Measurements from ENCODE around the gene PTPRG. TPM values are rescaled to one million over a fixed set of nuclear protein-coding genes. Genes with fewer than 3 reads are reported as not detected.

PTPRG gene
- total and polyA plus RNA-seq, 7 donors, result 0.69 to 76.3 (median 62.7) TPM

DNA sequence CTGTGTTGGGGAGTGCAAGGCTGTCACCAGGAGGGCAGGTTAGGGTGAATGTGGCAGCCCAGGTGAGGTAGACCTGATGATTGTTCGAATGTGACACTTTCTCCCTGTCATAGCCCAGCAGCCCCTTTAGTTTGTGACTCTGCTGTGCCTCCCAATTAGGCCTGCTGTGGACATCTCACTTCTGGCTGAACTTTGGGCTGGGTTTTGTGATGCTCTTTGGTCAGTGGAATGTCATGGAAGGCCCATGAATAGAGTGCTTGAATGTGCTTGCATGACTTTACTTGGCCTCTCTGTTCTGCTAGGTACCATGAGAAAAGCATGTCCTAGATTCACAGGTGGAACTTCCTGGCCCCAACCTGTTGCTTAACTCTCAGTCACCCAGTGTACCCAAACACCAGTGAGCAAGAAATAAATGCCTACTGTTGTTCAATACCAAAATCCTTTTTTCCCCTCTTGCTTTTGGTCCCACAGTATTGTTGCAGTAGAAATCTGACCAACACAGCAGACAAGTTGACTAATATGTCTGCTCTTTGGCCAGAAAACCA, 249.7 kb downstream of the PTPRG start:
- no peaks in the 10 kb centered on the region for H3K9me3 ChIP-seq
- TF ChIP-seq EP300 (IDR thresholded peaks at IDR 0.05) (no peak), POLR2AphosphoS5 (IDR thresholded peaks at IDR 0.05) (no peak), POLR2A (IDR thresholded peaks at IDR 0.05) (no peak)
- TF ChIP-seq, protein P1, sequence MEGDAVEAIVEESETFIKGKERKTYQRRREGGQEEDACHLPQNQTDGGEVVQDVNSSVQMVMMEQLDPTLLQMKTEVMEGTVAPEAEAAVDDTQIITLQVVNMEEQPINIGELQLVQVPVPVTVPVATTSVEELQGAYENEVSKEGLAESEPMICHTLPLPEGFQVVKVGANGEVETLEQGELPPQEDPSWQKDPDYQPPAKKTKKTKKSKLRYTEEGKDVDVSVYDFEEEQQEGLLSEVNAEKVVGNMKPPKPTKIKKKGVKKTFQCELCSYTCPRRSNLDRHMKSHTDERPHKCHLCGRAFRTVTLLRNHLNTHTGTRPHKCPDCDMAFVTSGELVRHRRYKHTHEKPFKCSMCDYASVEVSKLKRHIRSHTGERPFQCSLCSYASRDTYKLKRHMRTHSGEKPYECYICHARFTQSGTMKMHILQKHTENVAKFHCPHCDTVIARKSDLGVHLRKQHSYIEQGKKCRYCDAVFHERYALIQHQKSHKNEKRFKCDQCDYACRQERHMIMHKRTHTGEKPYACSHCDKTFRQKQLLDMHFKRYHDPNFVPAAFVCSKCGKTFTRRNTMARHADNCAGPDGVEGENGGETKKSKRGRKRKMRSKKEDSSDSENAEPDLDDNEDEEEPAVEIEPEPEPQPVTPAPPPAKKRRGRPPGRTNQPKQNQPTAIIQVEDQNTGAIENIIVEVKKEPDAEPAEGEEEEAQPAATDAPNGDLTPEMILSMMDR (IDR thresholded peaks at IDR 0.05), result no peak
- peaks cover 0 to 86% (median 79%) of the 10 kb centered on the region in 4 donors for H3K4me1 ChIP-seq
- WGBS, 2 donors, result 86 to 91% methylated on average over 1 of the region's 1 CpG
- no peak overlapping the region for H3K4me3 ChIP-seq
- no peaks in the 10 kb centered on the region for H3K36me3 ChIP-seq
- intact Hi-C loops (cut with DNase I), result no loop called here
- no peak for DNase-seq
- no peaks in the 10 kb centered on the region for H3K27me3 ChIP-seq
- peak overlapping the region in 3 of 4 donors; percentile 67 to 80 (median 79) for H3K27ac ChIP-seq

DNA sequence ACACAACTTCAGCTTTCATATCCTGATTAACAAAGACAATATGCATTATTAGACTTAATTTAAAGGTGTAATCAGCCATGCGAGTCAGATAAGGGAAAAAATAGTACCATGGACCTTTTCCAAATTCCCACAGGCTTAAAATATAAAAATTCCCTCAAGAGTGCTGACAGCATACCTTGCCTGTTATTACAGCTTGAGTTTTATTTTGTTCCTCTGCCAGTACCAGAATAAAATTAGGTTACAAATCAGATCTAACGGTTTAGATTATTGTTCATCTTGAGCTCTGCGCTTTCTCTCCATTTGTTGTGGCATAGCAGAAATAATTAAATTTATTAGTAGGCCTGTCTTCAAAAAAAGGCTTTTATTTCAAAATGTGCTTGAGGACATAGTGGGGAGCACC, 250.3 kb downstream of the PTPRG start:
- Histone ChIP-seq H3K27me3 (no peaks in the 10 kb centered on the region), H3K27ac (peak overlapping the region in 3 of 4 donors; percentile 67 to 80 (median 79)), H3K9me3 (no peaks in the 10 kb centered on the region), H3K36me3 (no peaks in the 10 kb centered on the region), H3K4me3 (no peak overlapping the region), H3K4me1 (peaks cover 0 to 79% (median 72%) of the 10 kb centered on the region in 4 donors)
- TF ChIP-seq, protein P1 (IDR thresholded peaks at IDR 0.05), result no peak
- no peak for TF ChIP-seq EP300 (IDR thresholded peaks at IDR 0.05)
- no peak for TF ChIP-seq POLR2AphosphoS5 (IDR thresholded peaks at IDR 0.05)
- TF ChIP-seq POLR2A (IDR thresholded peaks at IDR 0.05), result no peak
- 91 to 96% methylated on average over 3 of the region's 3 CpGs for WGBS, 2 donors
- intact Hi-C loops (cut with DNase I), result no loop called here
- DNase-seq, result no peak

DNA sequence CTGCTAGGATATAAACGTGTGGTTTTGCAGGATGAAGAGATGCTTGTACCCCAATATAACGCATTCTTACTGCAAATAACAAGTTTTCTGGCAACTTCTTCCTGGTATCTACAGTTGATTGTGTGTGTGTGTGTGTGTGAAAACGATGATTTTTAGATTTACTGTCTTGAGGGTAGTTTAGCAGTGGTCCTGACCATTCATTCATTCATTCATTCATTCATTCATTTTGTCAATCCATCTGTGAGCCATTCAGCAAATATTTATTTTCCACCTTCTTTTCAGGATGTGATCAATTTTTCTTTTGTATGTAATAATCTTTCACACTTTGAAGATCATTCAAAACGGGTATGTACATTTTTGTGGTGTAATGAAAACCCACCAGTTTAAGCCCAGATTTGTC, 250.7 kb downstream of the PTPRG start:
- TF ChIP-seq POLR2AphosphoS5 (IDR thresholded peaks at IDR 0.05) (no peak), POLR2A (IDR thresholded peaks at IDR 0.05) (no peak), EP300 (IDR thresholded peaks at IDR 0.05) (no peak)
- TF ChIP-seq, protein P1 (IDR thresholded peaks at IDR 0.05), result no peak
- intact Hi-C loops (cut with DNase I), result no loop called here
- peak overlapping the region in 2 of 4 donors; percentile 79 to 80 for H3K27ac ChIP-seq

DNA sequence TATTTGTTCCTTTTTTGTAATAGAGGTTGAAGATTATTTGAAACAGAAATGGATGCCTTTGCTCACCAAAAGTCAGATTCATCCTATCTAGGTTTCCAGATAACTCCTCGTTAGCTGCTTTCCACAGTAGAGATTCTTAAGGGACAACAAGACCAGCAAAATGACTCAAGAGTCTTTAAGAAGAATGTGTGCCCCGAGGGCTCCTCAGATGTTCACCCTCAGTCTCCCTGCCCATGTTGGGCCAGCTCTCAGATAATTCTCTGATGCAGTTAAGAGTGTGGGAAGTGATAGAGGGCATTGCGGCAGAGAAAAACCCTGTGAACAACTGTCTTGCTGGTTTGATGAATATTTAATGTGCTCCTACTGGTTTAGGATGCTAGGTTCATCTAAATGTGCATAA, 251.1 kb downstream of the PTPRG start:
- Histone ChIP-seq H3K27me3 (no peaks in the 10 kb centered on the region), H3K9me3 (no peaks in the 10 kb centered on the region), H3K36me3 (no peaks in the 10 kb centered on the region), H3K4me3 (no peak overlapping the region), H3K4me1 (peaks cover 0 to 71% (median 64%) of the 10 kb centered on the region in 4 donors), H3K27ac (peak overlapping the region in 1 of 4 donors; percentile 79)
- no peak for TF ChIP-seq POLR2AphosphoS5 (IDR thresholded peaks at IDR 0.05)
- TF ChIP-seq EP300 (IDR thresholded peaks at IDR 0.05), result no peak
- TF ChIP-seq, protein P1 (IDR thresholded peaks at IDR 0.05), result no peak
- TF ChIP-seq POLR2A (IDR thresholded peaks at IDR 0.05), result no peak
- intact Hi-C loops (cut with DNase I), result no loop called here
- DNase-seq, result no peak
- 89 to 93% methylated on average over 3 of the region's 3 CpGs for WGBS, 2 donors

More for the DNA sequence above, 250.7 kb downstream of the PTPRG start:
- peaks cover 0 to 75% (median 68%) of the 10 kb centered on the region in 4 donors for H3K4me1 ChIP-seq
- no peaks in the 10 kb centered on the region for H3K36me3 ChIP-seq
- H3K27me3 ChIP-seq, result no peaks in the 10 kb centered on the region
- H3K4me3 ChIP-seq, result no peak overlapping the region
- H3K9me3 ChIP-seq, result no peaks in the 10 kb centered on the region
- DNase-seq, result no peak
- WGBS, 2 donors, result 86 to 91% methylated on average over 4 of the region's 4 CpGs

DNA sequence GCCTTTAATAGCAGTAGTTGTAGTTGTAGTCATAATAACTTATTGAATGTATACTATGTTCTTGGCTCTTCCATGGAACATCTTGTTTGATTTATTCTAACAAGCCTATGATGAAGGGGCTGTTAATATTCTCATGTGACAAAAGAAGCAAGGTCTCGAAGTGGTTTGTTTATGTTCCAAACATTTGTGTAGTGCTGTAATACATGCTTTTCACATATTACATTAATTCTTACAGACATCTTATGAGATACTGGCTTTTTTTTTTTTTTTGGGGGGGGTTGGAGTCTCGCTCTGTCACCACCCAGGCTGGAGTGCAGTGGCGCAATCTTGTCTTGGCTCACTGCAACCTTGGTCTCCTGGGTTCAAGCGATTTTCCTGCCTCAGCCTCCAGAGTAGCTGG, 252.3 kb downstream of the PTPRG start:
- H3K9me3 ChIP-seq, result no peaks in the 10 kb centered on the region
- intact Hi-C loops (cut with DNase I), result no loop called here
- H3K27me3 ChIP-seq, result no peaks in the 10 kb centered on the region
- DNase-seq, result no peak
- TF ChIP-seq, protein P1 (IDR thresholded peaks at IDR 0.05), result no peak
- TF ChIP-seq POLR2AphosphoS5 (IDR thresholded peaks at IDR 0.05) (peak in 2 of 4 donors; percentile 5 to 11), EP300 (IDR thresholded peaks at IDR 0.05) (no peak)
- H3K36me3 ChIP-seq, result no peaks in the 10 kb centered on the region
- WGBS, 2 donors, result 88 to 92% methylated on average over 4 of the region's 4 CpGs
- H3K4me1 ChIP-seq, result peaks cover 0 to 59% (median 53%) of the 10 kb centered on the region in 4 donors
- peak overlapping the region in 2 of 4 donors; percentile 9 to 50 for H3K27ac ChIP-seq
- H3K4me3 ChIP-seq, result no peak overlapping the region
